Glomerular visceral epithelial cell (primary cell): ENCODE data around the gene CCZ1.
"Not testable (repeated sequence)": the region's sequence is repeated elsewhere in the genome, so short reads cannot be mapped to it uniquely, and the experiment has no call there.

Experiments
- DNase-seq: peaks from one replicate; pipeline ENCODE4 v3.0.0-alpha.2; 2016; ENCODE audit errors: extremely low spot score

The CCZ1 gene

GRCh38 chr7:5908835-5909234 is 10.3 kb downstream of the CCZ1 start:
- not testable (repeated sequence) for DNase-seq

GRCh38 chr7:5916529-5916928 is 18.0 kb downstream of the CCZ1 start:
- not testable (repeated sequence) for DNase-seq

GRCh38 chr7:5924180-5924579 is 25.6 kb downstream of the CCZ1 start:
- not testable (repeated sequence) for DNase-seq

GRCh38 chr7:5924630-5925029 is 26.1 kb downstream of the CCZ1 start:
- DNase-seq = not testable (repeated sequence)

GRCh38 chr7:5926263-5926870 is 27.8 kb downstream of the CCZ1 start:
- not testable (repeated sequence) for DNase-seq

- not testable (repeated sequence) for DNase-seq
Measured at GRCh38 chr7:5930290-5930689, 31.8 kb downstream of the CCZ1 start.

- DNase-seq = not testable (repeated sequence)
Measured at GRCh38 chr7:5931250-5931649, 32.7 kb downstream of the CCZ1 start.

- DNase-seq = peak; percentile 71
Measured at GRCh38 chr7:5931905-5932644, 33.5 kb downstream of the CCZ1 start.

GRCh38 chr7:5934945-5935450 is 36.5 kb downstream of the CCZ1 start:
- DNase-seq = not testable (repeated sequence)

GRCh38 chr7:5963205-5963604 is 64.7 kb downstream of the CCZ1 start:
- not testable (repeated sequence) for DNase-seq

GRCh38 chr7:5963810-5964209 is 65.3 kb downstream of the CCZ1 start:
- DNase-seq = not testable (repeated sequence)

- not testable (repeated sequence) for DNase-seq
Measured at GRCh38 chr7:5970347-5970911, 71.9 kb downstream of the CCZ1 start, which contains the start of gene RSPH10B. RSPH10B (minus strand) TSS chr7:5970689; CDS start chr7:5967116, 3,573 bp downstream.

GRCh38 chr7:5973580-5973979 is 75.0 kb downstream of the CCZ1 start:
- DNase-seq = not testable (repeated sequence)
